ENCODE data around the gene TBC1D4.

DNA sequence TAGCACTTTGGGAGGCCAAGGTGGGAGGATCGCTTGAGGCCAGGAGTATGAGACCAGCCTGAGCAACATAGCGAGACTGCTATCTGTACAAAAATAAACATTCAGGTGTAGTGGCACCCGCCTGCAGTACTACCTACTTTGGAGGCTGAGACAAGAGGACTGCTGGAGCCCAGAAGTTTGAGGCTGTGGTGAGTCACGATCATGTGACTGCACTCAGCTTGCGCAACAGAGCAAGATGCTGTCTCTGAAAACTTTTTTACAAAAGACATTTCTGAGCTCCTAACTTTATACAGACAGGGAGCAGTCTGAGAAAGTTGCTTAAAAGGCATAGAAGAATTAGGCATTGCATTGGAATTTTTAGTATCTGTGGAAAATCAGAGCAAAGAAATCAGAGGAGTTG lies 10.4 kb upstream of the TBC1D4 start:
- TF ChIP-seq POLR2AphosphoS5 (IDR thresholded peaks at IDR 0.05; ENCODE audit: borderline replicate concordance, low read depth, low read length) (no peak), EZH2 (IDR thresholded peaks at IDR 0.05) (no peak), FOXP2 (optimal IDR thresholded peaks at IDR 0.05; ENCODE audit: control extremely low read depth, extremely low read length, insufficient read depth) (no peak)

Data from SK-N-MC (cell line).